GM19193 (cell line): Measurements from ENCODE around the gene C1QL2.

Source experiments
- POLR2A ChIP-seq: IDR thresholded peaks from 4 replicates; pipeline ENCODE4 v1.6.1; 2011; ENCODE audit not compliant: insufficient read depth, insufficient read length; ENCODE audit errors: extremely low read depth

C1QL2 gene

GRCh38 chr2:119108186-119108585, 50.4 kb downstream of the C1QL2 start:
- no peak for TF ChIP-seq POLR2A

GRCh38 chr2:119106301-119106897, 52.2 kb downstream of the C1QL2 start:
- no peak for TF ChIP-seq POLR2A
